SK-N-SH (cell line): ENCODE results near the gene KNCN. TPM values are rescaled to one million over a fixed set of nuclear protein-coding genes. Genes with fewer than 3 reads are reported as not detected.

Experiments
- CTCF ChIA-PET: fragments of 300-600, 350-600 bp; formaldehyde crosslinking; extraction: SDS; loops from one replicate; lab custom pipeline; 2021; lab: Yijun Ruan, JAX
- POLR2A ChIA-PET: fragments of 350-600 bp; sonication (Branson Sonifier 250); formaldehyde crosslinking; extraction: SDS; loops from one replicate; lab custom pipeline; 2020; ENCODE audit warnings: antibody characterized with exemption, inconsistent platforms; lab: Yijun Ruan, JAX
- DNase-seq: peaks from one replicate; pipeline ENCODE4 v3.0.0; 2012
- H2AFZ ChIP-seq: fragments of 200-600 bp; sonication (generic); 2 replicates; pipeline ENCODE4 v1.8.1; 2016; ENCODE audit warnings: antibody characterized with exemption, mild to moderate bottlenecking, low read depth
- H3F3A ChIP-seq: fragments of 200-600 bp; sonication (generic); replicated peaks from 2 replicates; pipeline ENCODE3; 2016; ENCODE audit warnings: antibody characterized with exemption, mild to moderate bottlenecking; ENCODE audit not compliant: insufficient read depth
- H3K27ac ChIP-seq, 2 experiments: fragments of 200-500 bp in 1 of 2; fragments of 200-600 bp in 1 of 2; sonication (Bioruptor generic) in 1 of 2; sonication (generic), shearing (Covaris generic) in 1 of 2; 2 replicates each; pipeline versions ENCODE4 v1.5.1 to v1.6.1; 2014 to 2016; ENCODE audit warnings: low read depth in 2 of 2, inconsistent platforms in 1 of 2, low read length in 1 of 2, mild to moderate bottlenecking in 1 of 2, mixed read lengths in 1 of 2
- H3K27me3 ChIP-seq: fragments of 200-600 bp; sonication (generic), shearing (Covaris generic); 2 replicates; pipeline ENCODE4 v1.6.1; 2016; ENCODE audit warnings: mixed run types; ENCODE audit not compliant: insufficient read depth
- H3K36me3 ChIP-seq, 2 experiments: fragments of 200-500 bp in 1 of 2; fragments of 200-600 bp in 1 of 2; sonication (Bioruptor generic) in 1 of 2; sonication (generic) in 1 of 2; replicated peaks in 1 of 2; 2 replicates each; pipeline versions ENCODE3 to v1.5.1; 2014 to 2016; ENCODE audit warnings: low read length in 1 of 2, mild to moderate bottlenecking in 1 of 2; ENCODE audit not compliant: insufficient read depth in 2 of 2, control insufficient read depth in 1 of 2
- H3K4me1 ChIP-seq, 2 experiments: fragments of 200-500 bp in 1 of 2; fragments of 200-600 bp in 1 of 2; sonication (Bioruptor generic) in 1 of 2; sonication (generic), shearing (Covaris generic) in 1 of 2; 2 replicates each; pipeline versions ENCODE4 v1.5.1 to v1.6.1; 2014 to 2016; ENCODE audit warnings: low read depth in 1 of 2, low read length in 1 of 2, mixed run types in 1 of 2; ENCODE audit not compliant: insufficient read depth in 2 of 2, control insufficient read depth in 1 of 2
- H3K4me2 ChIP-seq: fragments of 200-600 bp; sonication (generic), shearing (Covaris generic); 2 replicates; pipeline ENCODE4 v1.6.1; 2017; ENCODE audit warnings: mixed run types
- H3K4me3 ChIP-seq, 2 experiments: fragments of 200-500 bp in 1 of 2; fragments of 200-600 bp in 1 of 2; sonication (Bioruptor generic) in 1 of 2; sonication (generic), shearing (Covaris generic) in 1 of 2; 2 replicates each; pipeline versions ENCODE4 v1.5.1 to v1.8.1; 2014 to 2016; ENCODE audit warnings: low read depth in 2 of 2, inconsistent platforms in 1 of 2, low read length in 1 of 2, mild to moderate bottlenecking in 1 of 2, mixed read lengths in 1 of 2, moderate library complexity in 1 of 2
- H3K79me2 ChIP-seq: fragments of 200-600 bp; sonication (generic); 2 replicates; pipeline ENCODE4 v1.8.1; 2017; ENCODE audit warnings: mild to moderate bottlenecking; ENCODE audit not compliant: insufficient read depth
- H3K9ac ChIP-seq: fragments of 200-600 bp; sonication (generic); 2 replicates; pipeline ENCODE4 v1.6.1; 2017; ENCODE audit warnings: mixed run types
- H3K9me2 ChIP-seq: fragments of 200-600 bp; sonication (generic); 2 replicates; pipeline ENCODE4 v1.6.1; 2017; ENCODE audit warnings: mixed run types
- H3K9me3 ChIP-seq: fragments of 200-600 bp; sonication (generic); 2 replicates; pipeline ENCODE4 v1.6.1; 2017; ENCODE audit warnings: mixed run types, mild to moderate bottlenecking, moderate library complexity
- H4K20me1 ChIP-seq: fragments of 200-600 bp; sonication (generic); 2 replicates; pipeline ENCODE4 v1.6.1; 2017; ENCODE audit warnings: mild to moderate bottlenecking, mixed run types; ENCODE audit not compliant: insufficient read depth
- CHD2 ChIP-seq: fragments of 150-350 bp; IDR thresholded peaks from 2 replicates; pipeline ENCODE4 v1.6.1; 2018; ENCODE audit warnings: low read length; ENCODE audit not compliant: partially characterized antibody
- ELF1 ChIP-seq: IDR thresholded peaks from 2 replicates; pipeline ENCODE4 v1.4.0; 2012
- FOXM1 ChIP-seq: IDR thresholded peaks from 2 replicates; pipeline ENCODE4 v1.4.0; 2012; ENCODE audit warnings: low read depth, mild to moderate bottlenecking
- GABPA ChIP-seq: IDR thresholded peaks from 2 replicates; pipeline ENCODE4 v1.4.0; 2012; ENCODE audit warnings: low read depth, mild to moderate bottlenecking
- IRF3 ChIP-seq: fragments of 150-350 bp; IDR thresholded peaks from 2 replicates; pipeline ENCODE4 v1.6.1; 2016; ENCODE audit warnings: mild to moderate bottlenecking, low read depth, low read length
- NRF1 ChIP-seq: IDR thresholded peaks from 2 replicates; pipeline ENCODE4 v1.6.1; 2012; ENCODE audit warnings: low read depth, mild to moderate bottlenecking, low read length
- RCOR1 ChIP-seq: fragments of 150-350 bp; IDR thresholded peaks from 2 replicates; pipeline ENCODE4 v1.6.1; 2017; ENCODE audit warnings: antibody characterized with exemption, low read length
- RFX5 ChIP-seq: IDR thresholded peaks from 2 replicates; pipeline ENCODE4 v1.6.1; 2012; ENCODE audit warnings: mild to moderate bottlenecking, improper control_type of control experiment, low read length
- RXRA ChIP-seq: IDR thresholded peaks from 2 replicates; pipeline ENCODE4 v1.4.0; 2012; ENCODE audit warnings: low read depth, mild to moderate bottlenecking, borderline replicate concordance
- SIN3A ChIP-seq: IDR thresholded peaks from 2 replicates; pipeline ENCODE4 v1.6.1; 2012; ENCODE audit warnings: low read depth, mild to moderate bottlenecking, low read length, moderate library complexity, borderline replicate concordance
- TAF1 ChIP-seq: IDR thresholded peaks from 2 replicates; pipeline ENCODE4 v1.6.1; 2012; ENCODE audit warnings: low read depth, mild to moderate bottlenecking, low read length, moderate library complexity, borderline replicate concordance
- TEAD4 ChIP-seq: IDR thresholded peaks from 2 replicates; pipeline ENCODE4 v1.4.0; 2012; ENCODE audit warnings: mild to moderate bottlenecking, borderline replicate concordance; ENCODE audit not compliant: insufficient read depth
- YY1 ChIP-seq: IDR thresholded peaks from 2 replicates; pipeline ENCODE4 v1.4.0; 2012; ENCODE audit warnings: low read depth, mild to moderate bottlenecking
- ZBTB33 ChIP-seq: IDR thresholded peaks from 2 replicates; pipeline ENCODE4 v1.4.0; 2012; ENCODE audit warnings: low read depth, borderline replicate concordance
- WGBS: methylation state at CpG from one replicate; pipeline ENCODE4 v1.1.6; 2017; ENCODE audit warnings: low lambda C conversion rate; 5-methylcytosine and 5-hydroxymethylcytosine counted together
- polyA plus RNA-seq, 3 experiments: library from polyadenylated mRNA; depleted of rRNA; stranded (reverse); fragments of >200 nt; gene quantifications; 2 replicates each; pipeline ENCODE4 v1.2.3, GENCODE V29; 2012
- TF ChIP-seq, protein P1 (sequence below): IDR thresholded peaks from 2 replicates; pipeline ENCODE4 v1.6.1; 2012; ENCODE audit warnings: mild to moderate bottlenecking, low read depth, low read length, moderate library complexity
- TF ChIP-seq, protein P2 (sequence below): IDR thresholded peaks from 2 replicates; pipeline ENCODE4; 2012

Gene KNCN
- polyA plus RNA-seq, 1 of the 3 experiments (the other 2 are of a cell fraction) = not detected

DNA sequence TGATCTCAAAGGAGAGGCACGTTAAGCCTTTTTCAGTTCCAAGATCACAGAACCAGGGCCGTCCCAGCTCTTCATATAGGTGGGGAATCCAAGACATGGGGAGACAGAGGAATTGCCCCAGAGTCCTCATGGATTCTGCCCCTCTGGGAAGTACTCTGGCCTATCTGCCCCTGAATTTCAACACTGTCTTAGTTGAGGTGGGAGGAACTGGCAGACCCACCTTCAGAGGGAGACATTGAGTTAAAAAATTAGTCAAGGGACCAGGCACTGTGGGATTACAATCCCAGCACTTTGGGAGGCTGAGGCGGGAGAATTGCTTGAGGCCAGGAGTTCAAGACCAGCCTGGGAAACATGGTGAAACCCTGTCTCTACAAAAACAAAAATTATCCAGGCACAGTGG lies 2.1 kb upstream of the KNCN start (continued):
- no peak for TF ChIP-seq RCOR1

DNA sequence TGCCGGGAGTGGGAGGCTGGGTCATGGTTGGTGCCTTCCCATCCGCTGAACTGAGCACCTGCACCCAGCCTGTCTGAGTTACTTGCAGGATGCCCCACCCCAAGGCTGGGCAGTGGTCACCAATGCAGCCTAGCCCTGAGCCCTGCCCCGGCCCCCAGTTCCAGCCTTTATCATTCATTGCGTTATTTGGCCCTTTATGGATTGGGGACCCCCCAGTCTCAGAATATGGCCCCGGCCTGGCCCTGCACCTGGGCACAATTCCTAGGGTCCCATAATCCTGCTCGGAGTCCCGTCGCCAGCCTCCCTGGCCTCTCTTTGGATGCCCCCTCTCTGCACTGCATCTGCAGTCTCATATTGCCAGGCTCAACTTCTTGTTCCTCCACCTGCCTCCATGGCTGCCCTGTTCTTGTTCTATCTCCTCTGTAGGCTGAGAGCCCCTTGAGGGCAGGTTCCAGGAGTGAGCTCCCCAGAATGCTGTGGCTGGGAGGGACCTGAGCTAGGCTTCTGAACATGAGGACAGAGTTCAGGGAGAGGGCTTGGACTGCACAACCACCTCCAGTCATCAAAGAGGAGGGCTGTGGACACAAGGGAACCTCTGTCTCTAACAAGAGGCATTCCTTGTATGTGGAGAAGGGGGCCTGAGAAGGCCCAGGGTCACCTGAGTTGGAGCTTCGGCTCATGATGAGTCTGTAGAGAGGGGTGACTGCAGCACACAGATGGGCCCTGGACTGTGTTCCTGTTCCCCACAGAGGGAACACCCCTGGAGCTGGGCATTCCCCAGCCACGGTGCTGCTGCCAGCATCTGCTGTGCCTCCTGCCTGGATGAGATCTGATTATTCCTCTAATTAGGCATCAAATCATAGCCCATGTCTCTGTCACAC lies 1.1 kb upstream of the KNCN start:
- H3K27ac ChIP-seq = no peak overlapping the region
- 52% methylated on average over 6 of the region's 10 CpGs for WGBS
- no peak for DNase-seq
- peaks cover 0 to 3% of the 10 kb centered on the region in 2 experiments for H3K36me3 ChIP-seq
- H3K9me2 ChIP-seq = no peaks in the 10 kb centered on the region
- H3K4me3 ChIP-seq = no peak overlapping the region
- no peaks in the 10 kb centered on the region for H3K27me3 ChIP-seq
- CTCF ChIA-PET = interaction anchor here (1.0 to 2.0 kb wide), 5 partner anchors 17 to 106 kb away, joined by 3 to 6 read pairs (median 4); a partner anchor contains a TSS
- H3F3A ChIP-seq = no peaks in the 10 kb centered on the region
- H3K9me3 ChIP-seq = no peaks in the 10 kb centered on the region
- TF ChIP-seq SIN3A (no peak), NRF1 (no peak), GABPA (no peak), IRF3 (no peak), ZBTB33 (no peak), TAF1 (no peak), FOXM1 (no peak), CHD2 (no peak), ELF1 (no peak), YY1 (no peak), RXRA (no peak), RFX5 (no peak), TEAD4 (no peak)
- TF ChIP-seq, protein P1, sequence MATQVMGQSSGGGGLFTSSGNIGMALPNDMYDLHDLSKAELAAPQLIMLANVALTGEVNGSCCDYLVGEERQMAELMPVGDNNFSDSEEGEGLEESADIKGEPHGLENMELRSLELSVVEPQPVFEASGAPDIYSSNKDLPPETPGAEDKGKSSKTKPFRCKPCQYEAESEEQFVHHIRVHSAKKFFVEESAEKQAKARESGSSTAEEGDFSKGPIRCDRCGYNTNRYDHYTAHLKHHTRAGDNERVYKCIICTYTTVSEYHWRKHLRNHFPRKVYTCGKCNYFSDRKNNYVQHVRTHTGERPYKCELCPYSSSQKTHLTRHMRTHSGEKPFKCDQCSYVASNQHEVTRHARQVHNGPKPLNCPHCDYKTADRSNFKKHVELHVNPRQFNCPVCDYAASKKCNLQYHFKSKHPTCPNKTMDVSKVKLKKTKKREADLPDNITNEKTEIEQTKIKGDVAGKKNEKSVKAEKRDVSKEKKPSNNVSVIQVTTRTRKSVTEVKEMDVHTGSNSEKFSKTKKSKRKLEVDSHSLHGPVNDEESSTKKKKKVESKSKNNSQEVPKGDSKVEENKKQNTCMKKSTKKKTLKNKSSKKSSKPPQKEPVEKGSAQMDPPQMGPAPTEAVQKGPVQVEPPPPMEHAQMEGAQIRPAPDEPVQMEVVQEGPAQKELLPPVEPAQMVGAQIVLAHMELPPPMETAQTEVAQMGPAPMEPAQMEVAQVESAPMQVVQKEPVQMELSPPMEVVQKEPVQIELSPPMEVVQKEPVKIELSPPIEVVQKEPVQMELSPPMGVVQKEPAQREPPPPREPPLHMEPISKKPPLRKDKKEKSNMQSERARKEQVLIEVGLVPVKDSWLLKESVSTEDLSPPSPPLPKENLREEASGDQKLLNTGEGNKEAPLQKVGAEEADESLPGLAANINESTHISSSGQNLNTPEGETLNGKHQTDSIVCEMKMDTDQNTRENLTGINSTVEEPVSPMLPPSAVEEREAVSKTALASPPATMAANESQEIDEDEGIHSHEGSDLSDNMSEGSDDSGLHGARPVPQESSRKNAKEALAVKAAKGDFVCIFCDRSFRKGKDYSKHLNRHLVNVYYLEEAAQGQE = no peak
- TF ChIP-seq, protein P2, sequence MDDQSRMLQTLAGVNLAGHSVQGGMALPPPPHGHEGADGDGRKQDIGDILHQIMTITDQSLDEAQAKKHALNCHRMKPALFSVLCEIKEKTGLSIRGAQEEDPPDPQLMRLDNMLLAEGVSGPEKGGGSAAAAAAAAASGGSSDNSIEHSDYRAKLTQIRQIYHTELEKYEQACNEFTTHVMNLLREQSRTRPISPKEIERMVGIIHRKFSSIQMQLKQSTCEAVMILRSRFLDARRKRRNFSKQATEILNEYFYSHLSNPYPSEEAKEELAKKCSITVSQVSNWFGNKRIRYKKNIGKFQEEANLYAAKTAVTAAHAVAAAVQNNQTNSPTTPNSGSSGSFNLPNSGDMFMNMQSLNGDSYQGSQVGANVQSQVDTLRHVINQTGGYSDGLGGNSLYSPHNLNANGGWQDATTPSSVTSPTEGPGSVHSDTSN = no peak
- H3K9ac ChIP-seq = no peak overlapping the region
- no peak overlapping the region for H3K4me2 ChIP-seq
- peaks cover 0 to 9% of the 10 kb centered on the region in 2 experiments; a peak in 1 of 4 replicates for H3K4me1 ChIP-seq
- POLR2A ChIA-PET = no interaction called here
- no peaks in the 10 kb centered on the region for H4K20me1 ChIP-seq
- no peaks in the 10 kb centered on the region for H3K79me2 ChIP-seq
- H2AFZ ChIP-seq = no peak overlapping the region
